ENCODE data around the gene ADARB1. TPM values are rescaled to one million over a fixed set of nuclear protein-coding genes. Genes with fewer than 3 reads are reported as not detected.

The ADARB1 gene
- polyA plus RNA-seq, 3 donors: 0.40 to 2.6 (median 1.0) TPM

GRCh38 chr21:45126204-45126626 lies 51.8 kb downstream of the ADARB1 start:
- Histone ChIP-seq H3K9ac (ENCODE audit: insufficient read depth, low read length, poor library complexity, severe bottlenecking) (no peak overlapping the region), H4K20me1 (ENCODE audit: insufficient read depth, low read length) (no peaks in the 10 kb centered on the region), H3K4me3 (replicated peaks in 1 of 3; ENCODE audit: low read depth in 2 of 3, low read length in 3 of 3) (no peak overlapping the region), H3K79me2 (ENCODE audit: insufficient read depth, low read length) (no peaks in the 10 kb centered on the region), H3K27ac (ENCODE audit: low read depth in 1 of 2, low read length in 2 of 2) (no peak overlapping the region), H3K27me3 (ENCODE audit: control insufficient read depth in 2 of 2, insufficient read depth in 2 of 2, low read length in 2 of 2) (no peaks in the 10 kb centered on the region), H3K36me3 (replicated peaks in 1 of 2; ENCODE audit: control insufficient read depth in 1 of 2, insufficient read depth in 2 of 2, low read length in 2 of 2) (no peaks in the 10 kb centered on the region), H3K9me3 (replicated peaks in 1 of 2; ENCODE audit: control insufficient read depth in 1 of 2, insufficient read depth in 1 of 2, low read length in 2 of 2) (no peaks in the 10 kb centered on the region), H2AFZ (ENCODE audit: insufficient read depth, low read depth, low read length, poor library complexity, severe bottlenecking) (no peak overlapping the region), H3K4me2 (replicated peaks; ENCODE audit: extremely low read depth, low read length, poor library complexity, severe bottlenecking) (no peak overlapping the region), H3K4me1 (ENCODE audit: control insufficient read depth in 1 of 2, insufficient read depth in 2 of 2, low read length in 2 of 2) (peaks cover 21 to 28% of the 10 kb centered on the region in 2 donors)
- Mint-ChIP-seq H3K4me3 (no peak overlapping the region), H3K27ac (no peak overlapping the region), H3K4me1 (peaks cover 31% of the 10 kb centered on the region), H3K9me3 (no peaks in the 10 kb centered on the region), H3K27me3 (ENCODE audit: low read depth in 3 of 3) (peaks cover 0 to 4% (median 1%) of the 10 kb centered on the region in 3 donors), H3K36me3 (no peaks in the 10 kb centered on the region)
- intact Hi-C loops (cut with micrococcal nuclease): loop anchor here in 1 of 2 donors (10.0 kb wide), 1 partner anchor 51 kb away; the partner anchor contains the start of gene ADARB1
- 81% methylated on average over 8 of the region's 11 CpGs for WGBS (ENCODE audit: insufficient coverage)
- no peak for TF ChIP-seq CTCF (IDR thresholded peaks at IDR 0.05)
- DNase-seq: no peak

GRCh38 chr21:45126983-45127382 lies 52.6 kb downstream of the ADARB1 start:
- Histone ChIP-seq H3K4me1 (ENCODE audit: control insufficient read depth in 1 of 2, insufficient read depth in 2 of 2, low read length in 2 of 2) (peaks cover 27 to 34% of the 10 kb centered on the region in 2 donors), H3K9me3 (replicated peaks in 1 of 2; ENCODE audit: control insufficient read depth in 1 of 2, insufficient read depth in 1 of 2, low read length in 2 of 2) (no peaks in the 10 kb centered on the region), H3K27me3 (ENCODE audit: control insufficient read depth in 2 of 2, insufficient read depth in 2 of 2, low read length in 2 of 2) (no peaks in the 10 kb centered on the region), H2AFZ (ENCODE audit: insufficient read depth, low read depth, low read length, poor library complexity, severe bottlenecking) (no peak overlapping the region), H3K79me2 (ENCODE audit: insufficient read depth, low read length) (no peaks in the 10 kb centered on the region), H3K4me3 (replicated peaks in 1 of 3; ENCODE audit: low read depth in 2 of 3, low read length in 3 of 3) (no peak overlapping the region), H3K27ac (ENCODE audit: low read depth in 1 of 2, low read length in 2 of 2) (no peak overlapping the region), H3K9ac (ENCODE audit: insufficient read depth, low read length, poor library complexity, severe bottlenecking) (no peak overlapping the region), H3K4me2 (replicated peaks; ENCODE audit: extremely low read depth, low read length, poor library complexity, severe bottlenecking) (no peak overlapping the region), H3K36me3 (replicated peaks in 1 of 2; ENCODE audit: control insufficient read depth in 1 of 2, insufficient read depth in 2 of 2, low read length in 2 of 2) (no peaks in the 10 kb centered on the region), H4K20me1 (ENCODE audit: insufficient read depth, low read length) (no peaks in the 10 kb centered on the region)
- Mint-ChIP-seq H3K27me3 (ENCODE audit: low read depth in 3 of 3) (peaks cover 1 to 6% (median 3%) of the 10 kb centered on the region in 3 donors), H3K4me1 (peaks cover 38% of the 10 kb centered on the region), H3K27ac (no peak overlapping the region), H3K4me3 (no peak overlapping the region), H3K9me3 (no peaks in the 10 kb centered on the region), H3K36me3 (no peaks in the 10 kb centered on the region)
- intact Hi-C loops (cut with micrococcal nuclease): loop anchor here in 1 of 2 donors (10.0 kb wide), 1 partner anchor 52 kb away; the partner anchor contains the start of gene ADARB1
- TF ChIP-seq CTCF (IDR thresholded peaks at IDR 0.05): no peak
- WGBS (ENCODE audit: insufficient coverage): 95% methylated on average over 3 of the region's 7 CpGs
- no peak for DNase-seq

Measured in CD14-positive monocyte (primary cell).